GOT3 (cell line): ENCODE results near the gene EPB41L5.

Experiments used
- DNase-seq: peaks from one replicate; lab custom pipeline; 2025; ENCODE audit warnings: mixed read lengths; lab: John Stamatoyannopoulos, UW

Gene EPB41L5

DNA sequence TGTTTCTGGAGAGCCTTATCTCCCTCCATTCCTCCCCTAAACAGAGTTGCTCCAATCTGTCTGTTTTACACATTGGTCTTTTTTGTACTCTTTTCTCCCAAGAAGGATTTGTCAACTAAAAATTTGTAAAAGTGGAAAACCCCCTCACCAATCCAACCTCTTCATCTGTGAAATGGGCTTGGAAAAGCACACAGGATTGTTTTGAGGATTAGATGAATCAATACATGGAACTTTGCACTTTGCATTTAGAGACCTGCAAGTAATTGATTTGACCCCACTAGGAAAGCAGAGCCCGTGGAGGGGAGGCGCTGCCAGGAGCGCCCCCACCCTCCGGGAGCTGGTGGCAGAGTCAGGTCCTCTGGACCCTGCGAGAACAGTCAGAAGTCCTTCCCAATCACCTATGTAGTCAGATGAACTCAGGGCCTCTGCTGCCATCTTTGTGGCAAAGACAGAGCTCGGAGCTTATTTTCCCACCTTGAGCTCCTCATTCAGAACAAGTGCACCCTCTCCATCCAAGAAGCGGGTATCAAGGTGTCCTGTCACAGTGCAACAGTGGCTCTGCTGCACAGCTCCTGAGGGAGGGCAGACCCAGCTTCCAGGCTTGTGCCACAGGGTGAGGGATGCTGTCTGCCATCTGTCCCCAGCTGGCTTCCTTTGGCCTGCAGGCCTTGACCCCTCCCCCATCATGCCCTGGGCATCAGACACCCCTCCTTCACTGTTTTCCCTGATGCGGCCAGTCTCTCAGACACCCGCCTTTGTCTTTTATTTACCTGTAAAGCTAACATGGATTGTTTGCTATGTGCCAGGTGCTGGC, 212.1 kb downstream of the EPB41L5 start:
- no peak for DNase-seq

GRCh38 chr2:120225549-120226065, 212.7 kb downstream of the EPB41L5 start:
- DNase-seq = no peak

- no peak for DNase-seq
Measured at GRCh38 chr2:120226316-120226715, 213.4 kb downstream of the EPB41L5 start.

GRCh38 chr2:120227111-120227991, 214.5 kb downstream of the EPB41L5 start:
- DNase-seq = no peak

GRCh38 chr2:120228503-120228902, 215.6 kb downstream of the EPB41L5 start:
- DNase-seq = no peak
